ENCODE data around the gene CIROP.

DNA sequence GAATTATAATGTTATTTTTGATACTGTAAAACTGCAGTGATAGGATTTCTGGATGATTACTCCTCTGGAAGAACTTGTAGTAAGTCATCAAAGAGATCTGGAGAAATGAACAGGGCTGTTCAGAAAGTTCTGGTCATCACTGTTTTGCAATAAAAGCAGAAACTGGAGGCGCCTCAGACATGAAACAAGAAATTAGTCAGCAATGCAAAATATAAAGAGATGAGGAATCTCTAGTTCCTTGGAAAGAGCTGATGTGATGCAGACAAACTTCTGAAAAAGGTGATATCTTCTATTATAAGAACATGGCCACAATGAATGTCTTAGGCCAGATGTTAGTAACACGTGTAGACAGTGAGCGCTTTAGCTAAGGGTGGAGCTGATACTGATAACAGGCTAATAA, 19.3 kb downstream of the CIROP start:
- TF ChIP-seq, protein P1, sequence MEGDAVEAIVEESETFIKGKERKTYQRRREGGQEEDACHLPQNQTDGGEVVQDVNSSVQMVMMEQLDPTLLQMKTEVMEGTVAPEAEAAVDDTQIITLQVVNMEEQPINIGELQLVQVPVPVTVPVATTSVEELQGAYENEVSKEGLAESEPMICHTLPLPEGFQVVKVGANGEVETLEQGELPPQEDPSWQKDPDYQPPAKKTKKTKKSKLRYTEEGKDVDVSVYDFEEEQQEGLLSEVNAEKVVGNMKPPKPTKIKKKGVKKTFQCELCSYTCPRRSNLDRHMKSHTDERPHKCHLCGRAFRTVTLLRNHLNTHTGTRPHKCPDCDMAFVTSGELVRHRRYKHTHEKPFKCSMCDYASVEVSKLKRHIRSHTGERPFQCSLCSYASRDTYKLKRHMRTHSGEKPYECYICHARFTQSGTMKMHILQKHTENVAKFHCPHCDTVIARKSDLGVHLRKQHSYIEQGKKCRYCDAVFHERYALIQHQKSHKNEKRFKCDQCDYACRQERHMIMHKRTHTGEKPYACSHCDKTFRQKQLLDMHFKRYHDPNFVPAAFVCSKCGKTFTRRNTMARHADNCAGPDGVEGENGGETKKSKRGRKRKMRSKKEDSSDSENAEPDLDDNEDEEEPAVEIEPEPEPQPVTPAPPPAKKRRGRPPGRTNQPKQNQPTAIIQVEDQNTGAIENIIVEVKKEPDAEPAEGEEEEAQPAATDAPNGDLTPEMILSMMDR (IDR thresholded peaks at IDR 0.05), result no peak
- TF ChIP-seq POLR2A (IDR thresholded peaks at IDR 0.05) (no peak), EP300 (IDR thresholded peaks at IDR 0.05) (no peak)

All from sigmoid colon (tissue), 4 donors.